Kidney capillary endothelial cell (primary cell): ENCODE results near the gene CYTH3.
"Not testable (repeated sequence)": the region's sequence is repeated elsewhere in the genome, so short reads cannot be mapped to it uniquely, and the experiment has no call there.

Experiments
- DNase-seq: peaks from one replicate; pipeline ENCODE4 v3.0.0-alpha.2; 2018; ENCODE audit warnings: low spot score

Gene CYTH3

GRCh38 chr7:6197801-6198551 is 74.4 kb downstream of the CYTH3 start:
- no peak for DNase-seq

GRCh38 chr7:6193709-6194108 is 78.7 kb downstream of the CYTH3 start:
- no peak for DNase-seq

- DNase-seq, result not testable (repeated sequence)
These were observed 81.9 kb downstream of the CYTH3 start for GRCh38 chr7:6190563-6190962.

- no peak for DNase-seq
These were observed 84.0 kb downstream of the CYTH3 start for GRCh38 chr7:6188389-6188788.

GRCh38 chr7:6186577-6186976 is 85.8 kb downstream of the CYTH3 start:
- DNase-seq, result no peak

GRCh38 chr7:6182993-6183392 is 89.4 kb downstream of the CYTH3 start:
- no peak for DNase-seq

GRCh38 chr7:6181136-6181535 is 91.3 kb downstream of the CYTH3 start:
- no peak for DNase-seq

GRCh38 chr7:6180344-6180725 is 92.1 kb downstream of the CYTH3 start:
- DNase-seq, result no peak

GRCh38 chr7:6179620-6180343 is 92.6 kb downstream of the CYTH3 start:
- no peak for DNase-seq

- DNase-seq, result no peak
These were observed 94.0 kb downstream of the CYTH3 start for GRCh38 chr7:6178298-6179029.

GRCh38 chr7:6175645-6176044 is 96.8 kb downstream of the CYTH3 start:
- no peak for DNase-seq

GRCh38 chr7:6172910-6173295 is 99.5 kb downstream of the CYTH3 start:
- DNase-seq, result peak; percentile 26

GRCh38 chr7:6172224-6172909 is 100.1 kb downstream of the CYTH3 start:
- no peak for DNase-seq

GRCh38 chr7:6171532-6172223 is 100.7 kb downstream of the CYTH3 start:
- DNase-seq, result no peak

GRCh38 chr7:6170571-6171531 is 101.6 kb downstream of the CYTH3 start:
- no peak for DNase-seq

- no peak for DNase-seq
These were observed 102.5 kb downstream of the CYTH3 start for GRCh38 chr7:6169805-6170520.

- no peak for DNase-seq
These were observed 104.0 kb downstream of the CYTH3 start for GRCh38 chr7:6168477-6168868.

GRCh38 chr7:6167587-6168476 is 104.6 kb downstream of the CYTH3 start:
- DNase-seq, result no peak

- no peak for DNase-seq
These were observed 105.3 kb downstream of the CYTH3 start for GRCh38 chr7:6167004-6167551.
